GM21737 (cell line): ENCODE measurements around the gene PNPLA7.

Source experiments
- ATAC-seq: cut with Tn5 transposase; IDR thresholded peaks from one replicate; pipeline ENCODE4 v1.9.1; 2021; ENCODE audit warnings: mild to moderate bottlenecking, moderate library complexity; ENCODE audit not compliant: unreplicated experiment

PNPLA7 gene

GRCh38 chr9:137462986-137463930 is 86.9 kb downstream of the PNPLA7 start:
- ATAC-seq = no peak

- ATAC-seq = no peak
Measured at GRCh38 chr9:137462396-137462985, 87.7 kb downstream of the PNPLA7 start.

- ATAC-seq = peak; percentile 67
Measured at GRCh38 chr9:137461663-137462395, 88.4 kb downstream of the PNPLA7 start.

- ATAC-seq = no peak
Measured at GRCh38 chr9:137461316-137461662, 88.9 kb downstream of the PNPLA7 start.

DNA sequence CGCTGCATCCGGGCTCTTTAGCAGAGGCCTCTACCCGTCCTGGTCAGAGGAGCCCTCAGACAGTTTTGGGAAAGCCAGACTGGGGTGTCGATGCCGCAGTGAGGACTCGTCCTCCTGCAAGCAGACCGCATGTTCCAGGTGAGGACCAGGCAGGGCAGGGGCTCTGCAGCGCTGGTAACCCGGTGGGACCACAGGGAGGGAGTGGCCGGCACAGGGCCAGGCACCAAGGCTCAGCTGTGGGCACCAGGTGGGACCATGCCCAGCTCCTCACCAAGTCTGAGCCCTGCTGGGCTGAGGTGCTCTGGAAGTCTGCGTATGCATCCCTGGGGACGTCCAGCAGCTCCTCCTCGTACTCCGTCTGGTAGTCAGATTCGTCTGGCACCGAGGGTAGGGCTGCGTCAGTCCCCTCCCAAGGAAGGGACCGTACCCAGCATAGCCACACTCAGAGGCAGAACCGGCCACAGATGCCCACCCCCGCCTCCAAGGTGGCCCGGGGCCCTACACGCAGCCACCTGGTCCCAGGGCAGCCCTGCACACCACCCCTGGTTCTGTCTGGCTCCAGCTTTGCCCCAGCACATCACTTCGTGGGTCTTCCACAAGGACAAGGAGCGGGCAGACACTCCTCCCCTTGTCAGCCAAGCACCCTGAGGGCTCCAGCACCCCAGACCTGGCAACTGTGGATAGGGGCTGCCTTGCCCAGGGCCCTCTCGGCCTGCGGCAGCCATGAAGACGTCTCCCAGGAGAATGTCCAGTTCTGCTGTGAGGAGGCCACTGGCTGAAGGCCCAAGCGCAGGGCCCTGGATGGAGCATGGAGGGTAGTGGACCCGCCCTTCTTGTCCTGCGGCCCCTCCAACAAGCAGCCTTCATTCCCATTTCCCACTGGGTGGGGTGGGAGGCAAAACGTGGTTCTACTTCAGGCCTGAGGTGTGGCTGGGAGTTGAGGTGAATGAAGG is 89.6 kb downstream of the PNPLA7 start:
- no peak for ATAC-seq

- no peak for ATAC-seq
Measured at GRCh38 chr9:137459601-137460362, 90.4 kb downstream of the PNPLA7 start.

DNA sequence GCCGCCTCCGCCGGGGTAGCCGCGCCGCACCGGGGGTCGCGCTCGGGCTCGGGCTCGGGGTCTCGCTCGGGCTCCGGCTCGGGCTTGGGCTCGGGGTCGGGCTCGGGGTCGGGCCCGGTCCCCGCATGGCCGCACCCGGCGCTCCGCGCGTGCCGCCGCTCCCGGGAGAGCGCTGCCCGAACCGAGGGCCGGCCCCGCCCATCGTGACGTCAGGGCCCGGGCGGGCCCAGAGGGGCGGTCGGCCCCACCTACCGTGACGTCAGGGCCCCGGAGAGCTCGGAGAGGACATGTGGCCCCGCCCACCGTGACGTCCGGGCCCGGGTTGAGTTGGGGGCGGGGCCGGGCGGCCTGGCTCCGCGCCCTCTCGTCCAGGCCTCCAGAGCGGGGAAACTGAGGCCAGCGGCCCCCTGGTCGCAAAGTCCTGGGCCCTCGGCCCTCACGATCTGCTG is 91.0 kb downstream of the PNPLA7 start, which contains the start of gene NSMF:
NSMF (minus strand) TSS at position 183 of the 449 bp plus-strand sequence. CDS start 232 bp downstream, outside the sequence.
- peak; percentile 49 for ATAC-seq

- ATAC-seq = no peak
Measured at GRCh38 chr9:137458194-137459151, 91.7 kb downstream of the PNPLA7 start.

DNA sequence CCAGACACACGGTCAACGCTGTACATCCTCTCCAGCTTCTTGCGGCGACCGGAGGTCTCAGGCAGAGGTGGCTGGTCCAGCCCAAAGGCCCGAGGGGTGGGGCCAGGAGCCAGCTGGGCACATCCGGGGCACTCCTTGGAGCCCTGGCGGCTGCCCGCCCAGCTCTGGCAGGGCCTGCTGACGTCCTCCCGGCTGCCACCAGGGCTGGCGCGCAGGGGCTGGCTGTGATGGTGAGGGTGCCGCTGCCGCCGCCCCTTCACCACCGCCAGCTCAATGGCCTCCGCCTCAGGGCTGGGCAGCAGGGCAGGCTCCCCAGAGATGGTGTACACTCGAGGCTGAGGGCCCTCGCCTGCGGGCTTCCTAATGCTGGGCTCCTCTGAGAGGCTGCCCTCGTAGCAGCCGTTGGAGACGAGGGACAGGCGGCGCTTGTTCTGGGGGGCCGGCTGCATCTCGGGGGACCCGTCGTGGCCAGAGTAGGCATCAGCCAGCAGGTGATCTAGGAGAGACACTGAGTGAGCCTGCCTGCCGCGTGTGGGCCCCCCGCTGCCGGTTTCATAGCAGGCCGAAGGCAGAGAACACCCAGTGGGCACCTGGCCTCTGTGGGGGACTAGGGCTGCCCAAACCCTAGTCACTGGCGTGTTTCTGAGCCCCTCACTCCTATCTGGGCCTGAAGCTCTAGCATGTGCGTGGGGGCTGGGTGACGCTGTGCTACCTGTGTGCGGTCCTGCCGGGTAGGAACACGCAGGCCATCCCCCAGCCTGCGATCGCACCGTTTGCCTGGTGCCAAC is 92.6 kb downstream of the PNPLA7 start:
- no peak for ATAC-seq

DNA sequence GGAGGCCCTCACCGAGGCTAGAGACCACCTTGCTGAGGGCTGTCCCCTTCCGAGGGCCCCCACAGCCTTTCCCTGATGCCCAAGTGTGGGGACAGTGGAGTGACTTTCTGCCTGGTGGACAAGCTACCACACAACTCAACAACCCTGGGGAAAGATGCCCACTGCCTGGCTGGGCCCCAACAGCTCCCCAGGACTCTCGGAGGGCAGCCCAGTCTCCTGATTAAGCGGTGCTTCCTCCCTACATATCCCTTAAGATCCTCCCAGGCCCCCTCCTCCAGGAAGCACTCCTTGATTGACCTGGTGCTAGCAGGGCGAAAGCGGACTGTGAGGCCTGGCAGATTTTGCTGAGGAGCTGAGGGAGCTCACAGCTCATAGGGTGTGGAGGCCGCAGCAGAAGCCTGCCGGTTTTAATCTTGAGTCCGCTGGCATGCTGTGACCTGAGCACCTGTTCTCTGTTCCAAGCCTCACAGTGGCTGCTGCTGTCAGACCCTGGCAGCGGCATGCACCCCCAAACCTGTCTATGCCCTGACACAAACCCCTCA is 93.3 kb downstream of the PNPLA7 start:
- no peak for ATAC-seq

GRCh38 chr9:137456061-137456863 is 93.9 kb downstream of the PNPLA7 start:
- ATAC-seq = no peak

GRCh38 chr9:137455359-137455991 is 94.7 kb downstream of the PNPLA7 start:
- no peak for ATAC-seq

GRCh38 chr9:137454597-137455358 is 95.4 kb downstream of the PNPLA7 start:
- ATAC-seq = no peak

- no peak for ATAC-seq
Measured at GRCh38 chr9:137454145-137454596, 96.0 kb downstream of the PNPLA7 start.

GRCh38 chr9:137453643-137454081 is 96.5 kb downstream of the PNPLA7 start:
- ATAC-seq = peak; percentile 54
